OCI-LY1 (cell line): Measurements from ENCODE around the gene LAMP1.

Experiments used
- H2AFZ ChIP-seq: fragments of 200-600 bp; sonication (generic), shearing (Covaris generic); 2 replicates; pipeline ENCODE4 v1.6.0; 2014; ENCODE audit warnings: antibody characterized with exemption, mild to moderate bottlenecking, low read length
- H3F3A ChIP-seq: fragments of 200-600 bp; sonication (generic), shearing (Covaris generic); 2 replicates; pipeline ENCODE4 v1.6.0; 2014; ENCODE audit warnings: mild to moderate bottlenecking, antibody characterized with exemption, low read length, moderate library complexity; ENCODE audit not compliant: insufficient read depth
- H3K27ac ChIP-seq: fragments of 200-600 bp; sonication (generic); 2 replicates; pipeline ENCODE4 v1.5.1; 2014; ENCODE audit warnings: low read length, mixed run types, mild to moderate bottlenecking, low read depth; ENCODE audit not compliant: poor library complexity, severe bottlenecking
- H3K27me3 ChIP-seq: fragments of 200-600 bp; sonication (generic); 2 replicates; pipeline ENCODE4 v1.6.0; 2014; ENCODE audit warnings: antibody characterized with exemption, mild to moderate bottlenecking, low read length, moderate library complexity; ENCODE audit not compliant: insufficient read depth
- H3K36me3 ChIP-seq: fragments of 200-600 bp; sonication (generic); 2 replicates; pipeline ENCODE4 v1.6.1; 2014; ENCODE audit warnings: mild to moderate bottlenecking, antibody characterized with exemption, low read length, moderate library complexity, mixed read lengths; ENCODE audit not compliant: insufficient read depth
- H3K4me1 ChIP-seq: fragments of 200-600 bp; sonication (generic); 2 replicates; pipeline ENCODE4 v1.5.1; 2014; ENCODE audit warnings: mild to moderate bottlenecking, low read length, moderate library complexity; ENCODE audit not compliant: insufficient read depth, severe bottlenecking
- H3K4me2 ChIP-seq: fragments of 200-600 bp; sonication (generic), shearing (Covaris generic); 2 replicates; pipeline ENCODE4 v1.6.1; 2014; ENCODE audit warnings: low read length
- H3K4me3 ChIP-seq: fragments of 200-600 bp; sonication (generic); 2 replicates; pipeline ENCODE4 v1.5.1; 2014; ENCODE audit warnings: low read length, low read depth, mild to moderate bottlenecking, mixed read lengths; ENCODE audit not compliant: poor library complexity, severe bottlenecking
- H3K79me2 ChIP-seq: fragments of 200-600 bp; shearing (Covaris generic); 2 replicates; pipeline ENCODE4 v1.6.1; 2016; ENCODE audit warnings: mixed run types, low read length, mixed read lengths; ENCODE audit not compliant: insufficient read depth
- H3K9ac ChIP-seq: fragments of 200-600 bp; sonication (generic), shearing (Covaris generic); 2 replicates; pipeline ENCODE4 v1.6.1; 2014; ENCODE audit warnings: mild to moderate bottlenecking, low read length, mixed read lengths
- H3K9me2 ChIP-seq: fragments of 200-600 bp; sonication (generic), shearing (Covaris generic); 2 replicates; pipeline ENCODE4 v1.6.1; 2014; ENCODE audit warnings: low read depth, mild to moderate bottlenecking, low read length, mixed read lengths
- H3K9me3 ChIP-seq: fragments of 200-600 bp; shearing (Covaris generic); 2 replicates; pipeline ENCODE4 v1.6.1; 2014; ENCODE audit warnings: low read length, mixed read lengths
- H4K20me1 ChIP-seq: fragments of 200-600 bp; sonication (generic), shearing (Covaris generic); 2 replicates; pipeline ENCODE4 v1.6.0; 2016; ENCODE audit warnings: mild to moderate bottlenecking, low read length; ENCODE audit not compliant: insufficient read depth
- EZH2 ChIP-seq: fragments of 200-600 bp; sonication (generic), shearing (Covaris generic); IDR thresholded peaks from 2 replicates; pipeline ENCODE4 v1.8.0; 2017; ENCODE audit warnings: borderline replicate concordance, mixed run types, mild to moderate bottlenecking, antibody characterized with exemption, low read length, moderate library complexity, mixed read lengths
- TF ChIP-seq, protein P1 (sequence below): fragments of 200-600 bp; sonication (generic), shearing (Covaris generic); IDR thresholded peaks from 2 replicates; pipeline ENCODE4 v1.5.1; 2017; ENCODE audit warnings: mild to moderate bottlenecking, antibody characterized with exemption, low read length, moderate library complexity, mixed read lengths

The LAMP1 gene

DNA sequence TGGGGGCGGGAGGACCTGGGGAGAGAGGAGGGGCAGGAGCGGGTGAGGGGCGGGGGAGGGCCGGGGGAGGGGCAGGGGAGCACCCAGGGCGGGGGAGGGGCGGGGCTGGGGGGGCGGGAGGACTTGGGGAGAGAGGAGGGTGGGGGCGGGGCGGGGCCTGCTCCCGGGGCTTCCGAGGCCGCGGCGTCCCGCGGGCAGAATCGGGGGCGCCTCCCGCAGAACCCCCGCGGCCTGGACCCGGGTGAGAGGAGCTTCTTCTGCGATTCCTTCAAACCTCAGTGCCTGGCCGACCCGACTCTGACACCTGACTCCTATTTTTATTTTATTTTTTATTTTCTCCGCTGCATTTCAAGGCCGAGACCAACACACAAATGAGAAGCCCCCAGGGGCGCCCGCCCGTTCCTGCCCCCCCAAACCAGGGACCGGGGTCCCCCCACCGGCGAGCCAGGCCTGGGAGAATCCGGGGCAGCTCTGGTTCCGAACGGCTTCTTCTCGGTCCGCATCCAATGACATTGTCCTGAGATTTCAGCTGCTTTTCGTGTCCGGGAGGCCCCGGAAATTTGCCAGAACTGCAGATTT is 67.4 kb downstream of the LAMP1 start:
- Histone ChIP-seq H3K27me3 (peaks cover 9% of the 10 kb centered on the region; the same call in 1 of the 2 replicates), H2AFZ (no peak overlapping the region), H4K20me1 (no peaks in the 10 kb centered on the region), H3K4me3 (no peak overlapping the region), H3K36me3 (no peaks in the 10 kb centered on the region), H3K4me2 (no peak overlapping the region), H3F3A (no peaks in the 10 kb centered on the region), H3K27ac (no peak overlapping the region), H3K9me2 (no peaks in the 10 kb centered on the region), H3K9me3 (no peaks in the 10 kb centered on the region), H3K79me2 (no peaks in the 10 kb centered on the region), H3K9ac (no peak overlapping the region), H3K4me1 (no peaks in the 10 kb centered on the region)
- TF ChIP-seq EZH2: no peak
- TF ChIP-seq, protein P1, sequence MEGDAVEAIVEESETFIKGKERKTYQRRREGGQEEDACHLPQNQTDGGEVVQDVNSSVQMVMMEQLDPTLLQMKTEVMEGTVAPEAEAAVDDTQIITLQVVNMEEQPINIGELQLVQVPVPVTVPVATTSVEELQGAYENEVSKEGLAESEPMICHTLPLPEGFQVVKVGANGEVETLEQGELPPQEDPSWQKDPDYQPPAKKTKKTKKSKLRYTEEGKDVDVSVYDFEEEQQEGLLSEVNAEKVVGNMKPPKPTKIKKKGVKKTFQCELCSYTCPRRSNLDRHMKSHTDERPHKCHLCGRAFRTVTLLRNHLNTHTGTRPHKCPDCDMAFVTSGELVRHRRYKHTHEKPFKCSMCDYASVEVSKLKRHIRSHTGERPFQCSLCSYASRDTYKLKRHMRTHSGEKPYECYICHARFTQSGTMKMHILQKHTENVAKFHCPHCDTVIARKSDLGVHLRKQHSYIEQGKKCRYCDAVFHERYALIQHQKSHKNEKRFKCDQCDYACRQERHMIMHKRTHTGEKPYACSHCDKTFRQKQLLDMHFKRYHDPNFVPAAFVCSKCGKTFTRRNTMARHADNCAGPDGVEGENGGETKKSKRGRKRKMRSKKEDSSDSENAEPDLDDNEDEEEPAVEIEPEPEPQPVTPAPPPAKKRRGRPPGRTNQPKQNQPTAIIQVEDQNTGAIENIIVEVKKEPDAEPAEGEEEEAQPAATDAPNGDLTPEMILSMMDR: no peak

DNA sequence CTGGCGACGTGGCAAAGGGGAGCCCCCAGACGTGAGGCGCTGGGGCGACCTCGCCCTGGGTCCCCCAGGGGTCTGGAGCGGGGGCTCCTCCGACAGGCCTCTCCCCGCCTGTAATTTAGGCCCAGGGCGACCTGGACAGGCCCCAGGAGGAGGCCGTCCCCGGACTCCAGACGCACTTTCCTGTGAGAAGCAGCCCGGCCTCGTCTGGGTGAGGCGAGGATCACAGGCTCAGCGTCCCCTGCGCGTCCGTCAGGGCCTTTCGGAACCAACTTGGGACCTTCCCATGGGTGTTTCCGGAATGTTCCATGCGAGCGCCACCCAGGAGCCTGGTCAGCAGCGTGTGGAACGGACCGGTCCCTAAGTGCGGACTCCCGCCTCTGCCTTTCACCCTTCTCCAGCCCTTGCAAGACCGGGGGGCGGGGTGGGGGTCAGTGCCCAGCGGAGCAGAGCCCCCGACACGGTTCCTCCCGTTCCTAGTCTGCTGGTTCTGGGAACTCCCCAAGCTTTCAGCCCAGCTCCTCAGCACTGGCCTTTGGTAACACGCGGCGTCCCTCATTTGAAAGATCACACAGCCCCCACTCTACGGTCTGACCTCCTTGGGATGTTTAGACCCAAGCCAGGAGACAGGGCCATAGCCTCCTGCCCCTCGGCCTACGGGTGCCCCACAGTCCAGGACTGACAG is 68.0 kb downstream of the LAMP1 start:
- no peak overlapping the region for H3K4me3 ChIP-seq

DNA sequence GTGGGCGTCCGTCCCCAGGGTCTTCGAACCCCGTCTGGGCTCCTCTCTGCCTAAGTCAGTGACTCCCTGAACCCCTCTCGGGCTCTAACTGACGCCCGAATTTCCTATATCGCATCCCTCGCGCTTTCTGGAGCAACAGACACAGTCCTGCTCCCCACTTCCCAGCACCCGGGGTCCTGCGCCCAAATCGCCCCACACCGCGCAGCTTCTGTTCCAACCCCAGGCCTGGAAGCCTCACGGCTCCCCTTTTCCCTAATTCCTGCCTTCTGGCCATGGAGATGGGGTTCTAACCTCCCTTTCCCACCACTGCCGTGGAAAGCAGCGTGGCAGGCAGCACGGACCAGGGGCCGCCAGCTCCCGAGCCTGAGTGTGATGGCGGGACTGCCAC is 68.5 kb downstream of the LAMP1 start:
- Histone ChIP-seq H4K20me1 (no peaks in the 10 kb centered on the region), H3K27me3 (peaks cover 9% of the 10 kb centered on the region; the same call in 1 of the 2 replicates), H3K27ac (no peak overlapping the region), H3F3A (no peaks in the 10 kb centered on the region), H3K9me3 (no peaks in the 10 kb centered on the region), H3K4me2 (no peak overlapping the region), H3K9ac (no peak overlapping the region), H3K36me3 (no peaks in the 10 kb centered on the region), H3K4me1 (no peaks in the 10 kb centered on the region), H3K79me2 (no peaks in the 10 kb centered on the region), H3K9me2 (no peaks in the 10 kb centered on the region), H3K4me3 (no peak overlapping the region), H2AFZ (no peak overlapping the region)
- TF ChIP-seq, protein P1: no peak
- TF ChIP-seq EZH2: no peak

More for the DNA sequence above, 68.0 kb downstream of the LAMP1 start:
- H3K9me2 ChIP-seq: no peaks in the 10 kb centered on the region
- H3K27ac ChIP-seq: no peak overlapping the region
- H3K27me3 ChIP-seq: peaks cover 9% of the 10 kb centered on the region; the same call in 1 of the 2 replicates
- H3K9me3 ChIP-seq: no peaks in the 10 kb centered on the region
- H3K4me1 ChIP-seq: no peaks in the 10 kb centered on the region
- H4K20me1 ChIP-seq: no peaks in the 10 kb centered on the region
- H3K36me3 ChIP-seq: no peaks in the 10 kb centered on the region
- no peaks in the 10 kb centered on the region for H3F3A ChIP-seq
- H3K4me2 ChIP-seq: no peak overlapping the region
- TF ChIP-seq EZH2: no peak
- TF ChIP-seq, protein P1: no peak
- H3K79me2 ChIP-seq: no peaks in the 10 kb centered on the region
- no peak overlapping the region for H3K9ac ChIP-seq
- no peak overlapping the region for H2AFZ ChIP-seq
